ENCODE data around the gene PSEN2. TPM values are rescaled to one million over a fixed set of nuclear protein-coding genes. Genes with fewer than 3 reads are reported as not detected.

The PSEN2 gene
- total RNA-seq, 1 experiment from 2014 or later: 24.2 TPM

GRCh38 chr1:226893936-226894335, 23.5 kb downstream of the PSEN2 start:
- H3K9me3 Mint-ChIP-seq (ENCODE audit: low read depth, unreplicated experiment): no peaks in the 10 kb centered on the region
- H3K27me3 Mint-ChIP-seq (ENCODE audit: unreplicated experiment): no peaks in the 10 kb centered on the region
- no TSS peak for BruUV-seq (replicated peaks)
- no peak for DNase-seq
- no peak for TF ChIP-seq CTCF (IDR thresholded peaks at IDR 0.05; ENCODE audit: unreplicated experiment)
- no peaks in the 10 kb centered on the region for H3K4me1 Mint-ChIP-seq (ENCODE audit: low read depth, unreplicated experiment)
- CTCF ChIA-PET: no interaction called here
- no peak overlapping the region for H3K4me3 Mint-ChIP-seq (ENCODE audit: low read depth, unreplicated experiment)
- no peak overlapping the region for H3K27ac Mint-ChIP-seq (ENCODE audit: unreplicated experiment)
- peaks cover 16% of the 10 kb centered on the region for H3K36me3 Mint-ChIP-seq (ENCODE audit: insufficient read depth, unreplicated experiment)
- intact Hi-C loops (cut with micrococcal nuclease; ENCODE audit: unreplicated experiment): no loop called here

GRCh38 chr1:226894826-226895225, 24.4 kb downstream of the PSEN2 start:
- DNase-seq: no peak
- intact Hi-C loops (cut with micrococcal nuclease; ENCODE audit: unreplicated experiment): no loop called here
- CTCF ChIA-PET: no interaction called here
- Mint-ChIP-seq H3K4me1 (ENCODE audit: low read depth, unreplicated experiment) (no peaks in the 10 kb centered on the region), H3K27ac (ENCODE audit: unreplicated experiment) (no peak overlapping the region), H3K9me3 (ENCODE audit: low read depth, unreplicated experiment) (no peaks in the 10 kb centered on the region), H3K27me3 (ENCODE audit: unreplicated experiment) (no peaks in the 10 kb centered on the region), H3K36me3 (ENCODE audit: insufficient read depth, unreplicated experiment) (peaks cover 22% of the 10 kb centered on the region), H3K4me3 (ENCODE audit: low read depth, unreplicated experiment) (no peak overlapping the region)
- no TSS peak for BruUV-seq (replicated peaks)
- TF ChIP-seq CTCF (IDR thresholded peaks at IDR 0.05; ENCODE audit: unreplicated experiment): no peak

GRCh38 chr1:226895644-226896043, 25.2 kb downstream of the PSEN2 start:
- Mint-ChIP-seq H3K27me3 (ENCODE audit: unreplicated experiment) (no peaks in the 10 kb centered on the region), H3K36me3 (ENCODE audit: insufficient read depth, unreplicated experiment) (peaks cover 22% of the 10 kb centered on the region), H3K9me3 (ENCODE audit: low read depth, unreplicated experiment) (no peaks in the 10 kb centered on the region), H3K27ac (ENCODE audit: unreplicated experiment) (no peak overlapping the region), H3K4me3 (ENCODE audit: low read depth, unreplicated experiment) (no peak overlapping the region), H3K4me1 (ENCODE audit: low read depth, unreplicated experiment) (no peaks in the 10 kb centered on the region)
- no peak for DNase-seq
- CTCF ChIA-PET: no interaction called here
- intact Hi-C loops (cut with micrococcal nuclease; ENCODE audit: unreplicated experiment): no loop called here
- TF ChIP-seq CTCF (IDR thresholded peaks at IDR 0.05; ENCODE audit: unreplicated experiment): no peak
- BruUV-seq (replicated peaks): no TSS peak

- BruUV-seq (replicated peaks): no TSS peak
- H3K4me3 Mint-ChIP-seq (ENCODE audit: low read depth, unreplicated experiment): no peak overlapping the region
- no peak for TF ChIP-seq CTCF (IDR thresholded peaks at IDR 0.05; ENCODE audit: unreplicated experiment)
- H3K4me1 Mint-ChIP-seq (ENCODE audit: low read depth, unreplicated experiment): no peaks in the 10 kb centered on the region
- CTCF ChIA-PET: no interaction called here
- no peaks in the 10 kb centered on the region for H3K9me3 Mint-ChIP-seq (ENCODE audit: low read depth, unreplicated experiment)
- H3K36me3 Mint-ChIP-seq (ENCODE audit: insufficient read depth, unreplicated experiment): peaks cover 19% of the 10 kb centered on the region
- H3K27me3 Mint-ChIP-seq (ENCODE audit: unreplicated experiment): no peaks in the 10 kb centered on the region
- no peak for DNase-seq
- H3K27ac Mint-ChIP-seq (ENCODE audit: unreplicated experiment): no peak overlapping the region
- intact Hi-C loops (cut with micrococcal nuclease; ENCODE audit: unreplicated experiment): no loop called here
These were observed 27.8 kb downstream of the PSEN2 start for GRCh38 chr1:226898246-226898645.

- no peak overlapping the region for H3K4me3 Mint-ChIP-seq (ENCODE audit: low read depth, unreplicated experiment)
- CTCF ChIA-PET: no interaction called here
- intact Hi-C loops (cut with micrococcal nuclease; ENCODE audit: unreplicated experiment): no loop called here
- H3K9me3 Mint-ChIP-seq (ENCODE audit: low read depth, unreplicated experiment): no peaks in the 10 kb centered on the region
- DNase-seq: no peak
- no peak overlapping the region for H3K27ac Mint-ChIP-seq (ENCODE audit: unreplicated experiment)
- no peaks in the 10 kb centered on the region for H3K27me3 Mint-ChIP-seq (ENCODE audit: unreplicated experiment)
- BruUV-seq (replicated peaks): no TSS peak
- peaks cover 14% of the 10 kb centered on the region for H3K36me3 Mint-ChIP-seq (ENCODE audit: insufficient read depth, unreplicated experiment)
- no peaks in the 10 kb centered on the region for H3K4me1 Mint-ChIP-seq (ENCODE audit: low read depth, unreplicated experiment)
- no peak for TF ChIP-seq CTCF (IDR thresholded peaks at IDR 0.05; ENCODE audit: unreplicated experiment)
These were observed 31.0 kb downstream of the PSEN2 start for GRCh38 chr1:226901421-226901820.

Measured in Calu3 (cell line).